GM19467 (cell line): Measurements from ENCODE around the gene SLC35G1.
A peak's percentile ranks its signal among the peaks of the same experiment; 100 is the strongest.

Source experiments
- ATAC-seq: cut with Tn5 transposase; IDR thresholded peaks from one replicate; pipeline ENCODE4 v1.9.1; 2021; ENCODE audit warnings: mild to moderate bottlenecking, moderate library complexity; ENCODE audit not compliant: unreplicated experiment

The SLC35G1 gene, protein sequence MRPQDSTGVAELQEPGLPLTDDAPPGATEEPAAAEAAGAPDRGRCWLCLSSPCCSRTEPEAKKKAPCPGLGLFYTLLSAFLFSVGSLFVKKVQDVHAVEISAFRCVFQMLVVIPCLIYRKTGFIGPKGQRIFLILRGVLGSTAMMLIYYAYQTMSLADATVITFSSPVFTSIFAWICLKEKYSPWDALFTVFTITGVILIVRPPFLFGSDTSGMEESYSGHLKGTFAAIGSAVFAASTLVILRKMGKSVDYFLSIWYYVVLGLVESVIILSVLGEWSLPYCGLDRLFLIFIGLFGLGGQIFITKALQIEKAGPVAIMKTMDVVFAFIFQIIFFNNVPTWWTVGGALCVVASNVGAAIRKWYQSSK

DNA sequence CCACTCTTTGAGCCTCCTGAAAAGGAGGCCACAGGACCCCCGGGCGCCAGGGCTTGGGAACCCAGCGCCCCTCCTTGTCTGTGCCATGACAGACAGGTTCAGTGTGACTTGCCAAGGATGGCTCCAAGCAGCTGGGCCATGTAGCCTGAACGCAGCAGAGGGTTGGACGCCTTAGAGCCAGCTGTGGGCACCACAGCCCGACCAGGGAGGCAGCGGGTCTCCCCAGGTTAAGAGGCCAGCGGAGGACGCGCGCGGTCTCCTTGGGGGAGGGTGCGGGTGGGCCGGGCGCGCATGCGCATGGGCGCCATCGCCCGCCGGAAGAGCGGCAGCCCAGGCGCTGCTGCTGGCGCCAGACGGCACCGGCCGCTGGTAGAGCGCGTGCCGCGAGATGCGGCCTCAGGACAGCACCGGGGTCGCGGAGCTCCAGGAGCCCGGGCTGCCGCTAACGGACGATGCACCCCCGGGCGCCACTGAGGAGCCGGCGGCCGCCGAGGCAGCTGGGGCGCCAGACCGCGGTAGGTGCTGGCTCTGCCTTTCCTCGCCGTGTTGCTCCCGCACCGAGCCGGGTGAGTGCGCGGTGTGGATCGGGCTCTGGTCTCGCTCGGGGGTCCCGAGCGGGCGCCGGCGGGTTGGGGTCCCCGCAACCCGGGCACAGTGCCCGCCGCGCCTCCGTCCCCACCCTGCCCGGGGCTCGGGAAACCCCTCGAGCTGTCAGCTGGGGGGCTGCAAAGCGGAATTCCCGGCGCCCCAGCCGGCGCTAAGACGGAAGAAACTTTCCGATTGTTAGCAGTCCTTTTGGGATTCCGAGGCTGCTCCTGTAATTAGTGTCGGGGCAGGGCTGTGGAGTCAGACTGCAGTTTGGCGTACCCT, at the start of gene SLC35G1:
Gene SLC35G1, plus strand, starts transcription at position 333 of the 870 bp plus-strand sequence. Its CDS starts 56 bp downstream, at position 389.
- peak; percentile 90 for ATAC-seq

DNA sequence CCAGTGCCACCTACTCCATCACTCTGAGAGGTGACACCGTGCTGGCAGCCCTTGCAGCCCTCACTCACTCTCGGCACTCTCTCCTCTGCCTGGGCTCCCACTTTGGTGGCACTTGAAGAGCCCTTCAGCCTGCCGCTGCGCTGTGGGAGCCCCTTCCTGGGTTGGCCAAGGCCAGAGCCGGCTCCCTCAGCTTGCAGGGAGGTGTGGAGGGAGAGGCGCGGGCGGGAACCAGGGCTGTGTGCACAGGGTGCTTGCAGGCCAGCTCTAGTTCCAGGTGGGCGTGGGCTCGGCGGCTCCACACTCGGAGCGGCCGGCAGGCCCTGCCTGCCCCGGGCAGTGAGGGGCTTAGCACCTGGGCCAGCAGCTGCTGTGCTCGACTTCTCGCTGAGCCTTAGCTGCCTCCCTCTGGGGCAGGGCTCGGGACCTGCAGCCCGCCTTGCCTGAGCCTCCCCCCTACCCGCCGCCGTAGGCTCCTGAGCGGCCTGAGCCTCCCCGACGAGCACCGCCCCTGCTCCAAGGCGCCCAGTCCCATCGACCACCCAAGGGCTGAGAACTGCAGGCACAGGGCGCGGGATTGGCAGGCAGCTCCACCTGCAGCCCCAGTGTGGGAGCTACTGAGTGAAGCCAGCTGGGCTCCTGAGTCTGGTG, 48.7 kb upstream of the SLC35G1 start:
- no peak for ATAC-seq

DNA sequence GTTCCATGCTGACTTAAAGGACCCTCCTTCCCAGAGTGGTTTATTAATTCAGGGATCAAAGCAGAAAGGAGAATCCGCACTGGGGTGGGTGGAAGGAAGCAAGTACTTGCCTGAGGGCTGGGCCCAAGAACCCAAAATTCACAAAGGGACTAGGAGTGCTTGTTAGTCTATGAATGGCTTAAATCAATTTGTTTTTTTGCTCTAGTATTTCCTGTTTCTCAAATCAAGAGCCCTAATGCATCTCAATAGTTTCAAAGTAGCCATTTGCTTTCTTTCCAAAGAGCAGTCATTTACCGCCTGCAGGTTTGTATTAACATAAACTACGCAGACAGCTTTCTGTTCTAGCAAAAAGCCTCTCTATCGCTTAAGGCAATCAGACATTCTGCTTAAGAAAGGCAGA, 44.2 kb upstream of the SLC35G1 start:
- no peak for ATAC-seq

DNA sequence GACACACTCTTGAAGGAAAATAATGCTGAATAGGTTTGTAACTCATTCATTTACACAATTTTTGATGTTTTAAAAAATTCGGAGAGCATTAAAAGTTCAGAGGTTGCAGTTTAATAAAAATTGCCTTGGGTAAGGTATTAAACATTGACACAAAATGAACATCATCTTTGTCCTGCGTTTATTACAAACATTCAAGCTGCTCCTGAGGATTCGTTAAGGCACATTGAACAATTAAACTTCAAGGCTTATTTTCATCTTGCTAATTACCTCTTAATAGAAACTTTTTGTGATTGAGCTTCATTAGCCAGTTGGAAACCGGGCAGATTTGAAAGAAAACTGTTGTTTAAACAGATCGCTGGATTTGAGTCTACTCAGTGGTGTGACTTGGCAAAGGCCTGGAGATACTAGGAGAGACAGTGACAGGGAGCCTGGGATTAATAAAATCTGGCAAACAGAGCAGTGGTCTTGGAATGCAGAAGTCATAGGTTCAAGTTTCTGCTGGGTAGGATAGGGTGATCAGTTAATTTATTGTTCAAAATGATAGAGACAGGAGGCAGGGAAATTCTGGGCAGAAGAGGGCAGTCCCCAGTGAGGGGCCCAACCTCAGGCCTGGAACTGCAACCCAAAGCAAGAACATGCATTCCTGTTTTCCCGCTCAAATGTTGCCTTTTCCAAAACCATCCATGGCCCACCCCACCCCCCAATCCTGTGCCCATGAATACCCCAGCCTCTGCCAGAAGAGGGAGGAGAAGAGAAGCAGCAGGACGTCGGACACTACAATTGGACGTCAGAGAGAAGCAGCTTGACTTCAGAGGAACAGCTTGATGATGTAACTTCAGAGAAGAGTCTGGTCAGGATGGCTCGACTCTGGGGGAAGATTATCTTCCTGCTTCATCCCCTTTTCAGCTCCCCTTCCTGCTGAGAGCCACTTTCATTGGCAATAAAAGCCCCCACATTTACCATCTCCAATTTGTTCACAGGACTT, 43.5 kb upstream of the SLC35G1 start:
- ATAC-seq = no peak

DNA sequence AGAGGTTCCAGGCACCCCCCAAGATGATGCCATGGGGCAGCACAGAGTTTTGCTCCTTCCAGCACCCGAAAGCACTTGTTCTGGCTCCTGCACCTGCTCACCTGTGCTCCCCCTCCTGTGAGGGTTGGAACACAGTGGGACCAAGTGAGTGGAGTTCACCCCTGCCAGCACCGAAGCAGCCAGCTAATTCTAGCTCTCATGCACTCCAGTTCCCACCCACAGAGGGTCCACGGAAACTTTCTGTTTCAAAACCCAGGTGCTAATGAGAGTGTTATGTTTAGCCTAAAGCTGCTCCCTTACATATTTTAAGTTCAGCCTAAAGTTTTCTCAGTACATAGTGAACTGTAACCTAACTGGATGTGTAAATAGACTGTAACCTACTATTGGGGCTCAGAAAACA, 42.6 kb upstream of the SLC35G1 start:
- no peak for ATAC-seq

DNA sequence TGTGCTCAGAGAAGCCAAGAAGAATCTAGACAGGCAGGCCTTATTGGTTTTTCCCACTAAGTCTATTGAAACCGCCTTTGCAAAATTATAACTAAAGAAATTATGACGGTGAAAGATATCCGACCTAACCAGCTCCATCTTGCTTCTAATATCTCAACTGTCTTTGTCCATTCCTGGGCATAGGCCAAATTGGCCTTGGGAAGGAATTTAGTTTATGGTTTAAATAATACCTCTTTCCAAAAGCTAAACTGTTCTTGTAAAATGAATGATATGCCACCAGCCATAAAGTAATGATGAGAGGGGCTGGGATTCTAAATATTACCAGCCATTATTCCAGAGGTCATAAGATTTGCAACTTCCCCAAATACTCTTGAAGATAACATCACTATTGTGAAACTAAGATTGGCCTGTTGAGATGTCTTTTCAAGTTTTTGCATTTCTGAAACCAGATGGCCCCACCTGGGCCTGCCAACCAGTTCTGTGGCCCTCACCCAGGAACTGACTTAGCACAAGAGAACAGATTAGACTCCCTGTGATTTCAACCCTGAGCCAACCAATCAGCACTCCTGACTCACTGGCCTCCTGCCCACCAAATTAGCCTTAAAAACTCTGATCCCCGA, 41.2 kb upstream of the SLC35G1 start:
- no peak for ATAC-seq

DNA sequence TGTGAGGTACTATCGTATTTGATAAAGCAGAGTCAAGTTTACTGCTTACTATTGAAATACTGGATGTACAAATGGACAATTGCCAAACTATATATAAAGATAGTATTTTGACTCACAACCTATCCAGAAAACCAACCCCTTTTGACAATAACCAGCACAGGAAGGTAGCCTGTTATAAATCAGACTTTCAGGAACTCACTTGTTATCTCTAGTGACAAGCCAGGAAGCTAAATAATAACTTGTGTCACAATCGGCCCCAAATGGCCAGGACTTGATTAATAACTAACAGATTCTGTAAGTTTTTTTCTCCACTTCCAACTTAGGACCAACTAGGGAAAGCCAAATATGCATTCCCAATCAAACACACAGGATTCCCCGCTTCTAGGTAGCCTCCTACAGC, 38.8 kb upstream of the SLC35G1 start:
- ATAC-seq = no peak

DNA sequence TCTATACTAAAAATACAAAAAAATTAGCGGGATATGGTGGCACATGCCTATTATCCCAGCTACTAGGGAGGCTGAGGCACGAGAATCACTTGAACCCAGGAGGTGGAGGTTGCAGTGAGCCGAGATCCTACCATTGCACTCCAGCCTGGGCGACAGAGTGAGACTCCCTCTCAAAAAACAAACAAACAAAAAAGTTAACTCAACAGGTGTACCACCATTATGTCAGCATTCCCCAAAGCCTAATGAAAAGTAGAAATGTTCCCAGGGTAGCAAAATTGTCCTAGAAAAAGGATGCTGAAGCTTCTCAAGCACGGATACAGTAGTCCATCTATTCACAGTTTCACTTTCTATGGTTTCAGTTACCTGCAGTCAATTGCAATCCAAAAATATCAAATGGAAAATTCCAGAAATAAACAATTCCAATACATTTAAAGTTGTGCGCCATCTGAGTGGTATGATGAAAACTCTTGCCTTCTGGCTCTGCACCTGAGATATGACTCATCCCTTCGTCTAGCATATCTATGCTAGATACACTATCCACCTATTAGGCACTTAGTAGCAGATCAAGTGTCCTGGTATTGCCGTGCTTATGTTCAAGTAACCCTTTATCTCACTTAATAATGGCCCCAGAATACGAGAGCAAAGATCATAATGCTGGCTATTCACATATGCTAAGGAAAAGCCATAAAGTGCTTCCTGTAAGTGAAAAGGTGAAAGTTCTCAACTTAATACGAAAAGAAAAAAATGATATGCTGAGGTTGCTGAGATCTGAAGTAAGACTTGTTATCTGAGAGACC, 37.2 kb upstream of the SLC35G1 start:
- ATAC-seq = no peak

DNA sequence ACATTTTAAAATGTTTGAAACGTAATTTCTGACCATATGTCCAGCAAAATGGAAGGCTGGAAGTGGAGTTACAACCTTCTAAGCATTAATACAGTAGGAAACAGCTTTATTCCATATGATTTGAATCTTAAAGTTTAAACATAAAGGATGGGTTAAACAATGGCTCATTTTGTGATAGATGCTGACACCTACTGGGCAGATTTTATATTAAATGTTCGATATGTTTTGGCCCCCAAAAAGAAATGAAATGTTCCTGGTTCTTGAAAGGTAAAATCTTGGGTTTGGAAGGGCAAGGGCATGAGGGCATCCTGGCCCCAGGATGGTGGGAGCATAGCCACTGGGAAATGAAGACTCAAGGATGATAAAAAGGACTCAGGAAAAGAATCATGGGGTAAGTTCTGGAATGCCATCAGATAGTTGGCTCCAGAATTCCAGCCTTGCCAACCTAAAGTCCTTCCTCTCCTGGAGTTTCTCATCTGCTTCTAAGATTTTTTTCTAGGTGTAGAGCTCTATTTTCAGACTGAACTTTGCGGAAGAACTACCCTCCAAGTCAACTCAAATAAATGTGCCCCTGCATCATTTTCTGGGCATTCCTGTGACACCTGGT, 34.6 kb upstream of the SLC35G1 start:
- no peak for ATAC-seq

DNA sequence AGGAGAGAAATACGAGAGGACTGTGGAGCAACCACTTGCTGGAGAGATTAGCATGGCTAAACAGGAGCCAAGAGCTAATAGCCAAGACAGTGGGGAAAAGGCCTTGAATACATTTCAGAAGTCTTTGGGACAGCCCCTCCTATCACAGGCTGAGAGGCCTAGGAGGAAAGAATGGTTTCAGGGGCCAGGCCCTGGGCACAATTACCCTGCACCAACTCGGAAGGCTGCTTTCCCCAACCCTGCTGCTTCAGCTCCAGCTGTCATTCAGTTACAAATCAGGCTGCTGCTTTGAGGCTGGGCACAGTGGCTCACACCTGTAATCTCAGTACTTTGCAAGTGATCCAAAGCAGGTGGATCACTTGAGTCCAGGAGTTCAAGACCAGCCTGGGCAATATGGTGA, 32.0 kb upstream of the SLC35G1 start:
- ATAC-seq = no peak

DNA sequence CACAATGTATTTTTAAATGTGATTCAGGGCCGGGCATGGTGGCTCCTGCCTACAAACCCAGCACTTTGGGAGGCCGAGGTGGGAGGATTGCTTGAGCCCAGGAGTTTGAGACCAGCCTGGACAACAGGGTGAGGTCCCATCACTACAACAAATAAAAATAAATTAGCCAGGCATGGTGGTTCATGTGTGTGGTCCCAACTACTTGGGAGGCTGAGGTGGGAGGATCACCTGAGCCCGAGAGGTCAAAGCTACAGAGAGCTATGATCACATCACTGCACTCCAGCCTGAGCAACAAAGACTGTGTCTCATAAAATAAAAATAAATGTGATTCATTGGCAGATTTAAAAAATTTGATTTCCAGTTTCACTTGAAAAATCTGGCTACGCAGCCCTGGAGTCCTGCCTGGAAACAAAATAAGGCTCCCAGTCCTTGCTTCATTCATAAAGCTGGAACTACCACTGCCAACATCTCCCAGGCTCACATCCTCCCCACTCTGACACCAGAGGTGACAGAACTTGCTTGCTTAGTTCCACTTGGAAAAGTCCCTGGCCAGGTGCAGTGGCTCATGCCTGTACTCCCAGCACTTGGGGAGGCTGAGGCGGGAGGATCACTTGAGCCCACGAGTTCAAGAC, 27.9 kb upstream of the SLC35G1 start:
- ATAC-seq = no peak

DNA sequence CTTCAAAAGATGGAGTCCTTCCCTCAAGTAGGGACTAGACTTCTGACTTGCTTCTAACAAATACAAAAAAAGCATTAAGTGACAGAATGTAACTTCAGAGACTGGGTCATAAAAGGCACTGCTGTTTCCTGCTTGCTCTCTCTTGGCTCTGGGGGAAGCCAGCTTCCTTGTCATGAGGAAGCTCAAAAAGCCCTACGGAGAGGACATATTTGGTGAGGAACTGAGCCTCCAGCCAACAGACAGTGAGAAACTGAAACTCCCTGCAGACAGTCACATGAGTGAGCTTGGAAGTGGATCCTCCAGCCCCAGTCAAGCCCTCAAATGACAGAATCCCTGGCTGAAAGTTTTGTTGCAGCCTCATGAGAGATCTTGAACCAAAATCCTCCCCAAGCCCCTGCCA, 26.3 kb upstream of the SLC35G1 start:
- ATAC-seq = no peak

DNA sequence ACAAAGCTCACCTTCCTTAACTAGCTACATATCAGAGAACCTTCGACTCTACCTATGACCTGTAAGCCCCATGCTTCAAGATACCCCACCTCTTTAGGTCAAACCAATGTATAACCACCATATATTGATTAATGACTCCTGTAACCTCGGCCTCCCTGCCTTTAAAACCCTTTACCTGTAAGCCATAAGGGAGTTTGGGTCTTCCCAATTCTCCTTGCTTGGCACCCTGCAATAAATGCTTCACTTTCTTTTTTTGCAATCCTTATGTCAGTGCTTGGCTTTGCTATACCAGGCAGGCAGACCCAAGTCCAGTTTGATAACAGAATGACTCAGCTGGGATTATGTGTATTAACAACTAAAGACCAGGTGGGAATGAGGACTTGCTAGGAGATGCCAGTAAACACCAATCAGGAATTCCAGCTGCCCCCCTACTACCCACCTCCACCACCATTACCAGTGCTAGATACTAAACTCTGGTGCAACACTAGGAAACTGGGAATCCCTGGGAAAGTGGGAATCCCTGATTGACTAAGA, 22.0 kb upstream of the SLC35G1 start:
- ATAC-seq = no peak

DNA sequence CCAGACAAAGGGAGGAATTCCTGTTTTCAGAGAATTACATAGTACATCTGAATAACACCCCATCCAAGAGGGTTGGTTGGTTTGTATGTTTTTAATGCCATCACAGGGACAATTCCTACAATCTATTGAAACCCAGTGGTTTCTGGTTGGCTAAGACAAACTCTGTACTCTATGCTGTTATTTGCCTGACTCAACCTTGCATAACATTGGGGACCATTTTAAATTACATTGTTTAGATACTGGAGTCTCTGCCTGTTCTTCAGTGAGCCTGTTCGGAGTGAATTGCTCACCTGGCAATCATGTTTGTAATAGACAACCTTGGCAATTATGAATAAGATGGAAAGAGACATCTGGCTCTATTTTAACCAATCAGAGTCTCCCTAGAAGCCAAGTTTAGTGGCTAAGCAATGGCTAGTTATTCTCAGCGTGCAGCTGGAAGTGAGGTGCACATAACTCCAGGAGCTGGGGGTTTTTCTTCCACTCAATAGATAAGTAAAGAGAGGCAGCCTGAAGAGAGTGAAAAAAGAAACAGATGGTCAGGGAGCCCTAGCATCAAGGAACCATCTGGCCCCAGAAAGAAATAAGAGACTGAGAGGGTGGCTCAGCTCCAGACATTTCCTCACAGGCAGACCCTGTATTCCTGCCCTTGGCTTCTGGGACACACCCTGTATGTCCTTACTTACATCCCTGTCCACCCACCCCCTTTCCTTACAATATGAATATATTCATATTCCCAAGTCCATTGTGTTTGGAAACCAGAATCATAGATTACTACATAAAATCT, 21.2 kb upstream of the SLC35G1 start:
- ATAC-seq = no peak

DNA sequence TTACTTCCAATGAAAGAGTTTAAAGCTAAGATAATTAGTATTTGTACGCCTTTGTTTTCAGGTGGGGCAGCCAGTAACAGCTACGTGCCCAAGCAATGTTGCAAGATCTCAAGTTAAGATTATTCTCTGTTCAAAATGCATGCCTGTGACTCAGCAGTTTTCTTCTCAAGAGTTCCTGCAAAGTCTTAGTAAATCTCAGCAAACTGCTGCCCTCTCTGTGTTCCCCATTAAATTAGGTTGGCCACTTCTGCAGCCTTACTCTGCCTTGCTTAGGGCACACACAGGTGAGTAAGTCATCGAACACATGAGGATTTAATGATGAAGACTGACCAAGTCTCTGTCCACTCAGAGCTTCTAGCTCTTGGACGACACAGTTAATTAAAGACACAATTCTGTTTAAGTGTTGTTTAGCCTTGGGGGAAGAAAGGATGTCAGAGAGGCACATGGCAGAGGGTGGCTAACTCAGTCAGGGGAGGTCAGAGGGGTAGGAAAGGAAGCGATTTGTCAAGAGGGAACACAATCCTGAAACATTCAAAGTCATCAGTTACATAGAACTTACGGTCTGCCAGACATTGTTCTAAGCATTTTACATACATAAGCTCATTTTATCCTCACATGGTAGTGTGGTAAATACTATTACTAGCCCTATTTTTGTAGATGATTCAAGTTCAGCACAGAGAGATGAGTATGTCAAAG, 20.2 kb upstream of the SLC35G1 start:
- ATAC-seq = no peak

DNA sequence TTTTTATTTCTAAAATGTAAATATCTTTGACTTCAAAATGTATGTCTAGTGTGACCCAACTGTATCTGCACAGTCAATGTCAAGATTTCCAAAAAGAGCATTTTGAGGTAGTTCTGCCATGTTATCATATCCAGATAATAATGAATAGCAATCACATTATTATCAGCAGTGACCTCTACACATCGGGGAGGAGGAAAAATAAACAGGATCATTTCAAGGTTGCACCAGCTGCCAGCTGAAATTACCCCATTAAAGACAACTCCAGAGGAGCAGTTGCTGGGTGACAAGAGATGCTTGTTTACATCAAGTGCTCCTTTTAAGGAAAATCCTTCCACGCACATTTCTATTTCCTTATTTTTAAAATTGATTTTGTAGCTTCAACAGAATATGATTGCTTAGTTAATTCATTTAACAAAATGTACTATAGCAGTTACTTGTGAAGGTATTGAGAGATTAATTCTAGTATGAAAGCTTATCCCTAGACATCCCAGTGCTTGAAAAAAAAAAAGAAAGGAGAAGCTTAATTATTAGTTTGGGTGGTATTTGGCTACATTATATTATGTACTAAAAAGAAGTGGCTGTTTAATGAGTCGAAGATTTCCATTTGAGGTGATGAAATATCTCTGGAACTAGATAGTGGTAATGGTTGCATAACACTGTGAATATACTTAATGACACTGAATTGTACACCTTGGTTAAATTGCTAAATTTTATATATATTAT, 19.3 kb upstream of the SLC35G1 start:
- no peak for ATAC-seq
